ENCODE measurements around the gene HNRNPDL. TPM values are rescaled to one million over a fixed set of nuclear protein-coding genes. Genes with fewer than 3 reads are reported as not detected.

The HNRNPDL gene
- 221 to 333 TPM (median 277 TPM) in 5 replicates for total RNA-seq (2022; extraction: Qiagen RNA extraction; ENCODE audit: low read depth)

DNA sequence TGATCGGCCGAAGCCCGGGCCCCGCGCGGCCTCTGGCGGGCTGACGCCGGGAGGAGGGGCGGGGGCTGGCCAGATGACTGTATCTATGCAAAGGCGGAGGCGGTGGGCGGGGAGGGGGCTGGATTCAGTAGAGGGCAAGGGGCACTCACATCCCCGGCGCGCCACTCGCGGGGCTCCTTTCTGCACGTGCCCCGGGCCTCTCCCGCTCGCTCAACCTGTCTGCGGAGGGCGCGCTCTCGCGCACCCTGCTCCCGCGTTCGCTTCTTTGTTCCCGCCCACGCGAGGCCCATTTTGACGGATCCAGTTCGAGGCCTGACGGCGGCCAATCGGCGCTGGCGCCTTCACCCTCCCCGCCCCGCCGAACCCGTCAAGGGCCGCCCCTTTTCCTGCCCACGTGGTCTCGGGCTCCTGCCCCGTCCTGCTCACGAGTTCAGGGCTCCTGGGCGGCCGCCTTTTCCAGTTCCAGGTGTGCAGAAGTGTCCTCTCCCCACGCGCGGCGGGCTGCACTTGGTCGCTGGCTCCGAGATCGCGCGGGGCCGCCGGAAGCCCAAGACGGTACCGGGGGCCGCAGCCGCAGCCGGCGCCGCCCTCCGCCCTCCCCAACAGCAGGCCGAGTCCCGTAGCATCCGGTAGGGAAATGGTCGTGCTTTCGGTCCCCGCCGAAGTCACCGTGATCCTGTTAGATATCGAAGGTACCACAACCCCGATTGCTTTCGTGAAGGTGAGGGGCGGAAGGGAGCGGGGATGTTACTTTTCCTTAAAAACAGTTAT lies at the start of gene HNRNPDL, which contains the start of gene ENOPH1:
HNRNPDL (minus strand) TSS at position 270 of the 771 bp plus-strand sequence. CDS start 772 bp downstream, outside the sequence.
ENOPH1 (plus strand) TSS at position 398 of the 771 bp plus-strand sequence; CDS start at position 638, 240 bp downstream.

DNA sequence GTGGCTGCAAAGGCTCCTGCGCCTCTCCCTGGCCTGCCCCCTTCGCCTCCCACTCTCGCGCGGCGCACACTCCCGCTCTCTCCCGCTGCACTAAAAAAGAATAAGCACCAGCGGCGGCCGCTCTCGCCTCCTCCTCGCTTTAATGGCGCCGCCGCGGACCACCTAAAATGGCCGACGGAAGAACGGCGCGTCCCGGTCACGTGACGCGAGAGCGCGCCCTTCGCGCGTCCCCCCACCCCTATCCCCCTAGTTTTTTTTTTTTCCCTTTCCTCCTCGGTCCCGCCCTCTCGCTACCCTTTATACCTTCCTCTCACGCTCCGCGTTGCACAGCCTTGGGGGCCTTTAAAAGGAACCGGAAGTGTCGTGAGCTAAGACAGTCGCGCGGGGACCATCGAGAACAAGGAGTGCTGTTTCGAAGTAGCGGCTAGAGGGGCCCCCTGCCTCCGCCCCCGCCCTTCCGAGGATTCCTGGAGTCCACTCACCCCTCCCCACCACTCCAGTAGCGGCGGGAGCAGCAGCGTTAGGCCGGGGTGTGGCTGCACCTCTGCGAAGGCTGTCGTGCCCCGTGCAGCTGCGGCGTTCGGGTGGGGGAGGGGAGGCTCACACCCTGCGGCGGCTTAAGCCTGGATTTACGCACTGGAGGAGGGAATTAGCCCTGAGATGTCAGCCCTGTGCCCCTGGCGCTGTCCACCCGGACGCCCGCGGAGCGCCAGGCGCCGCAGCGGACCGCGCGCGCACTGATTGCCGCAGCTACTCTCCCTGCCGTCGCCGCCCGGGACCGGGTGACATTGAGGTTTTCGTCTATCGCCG lies 56.2 kb downstream of the HNRNPDL start, which contains the start of gene HNRNPD:
HNRNPD (minus strand) TSS at position 176 of the 810 bp plus-strand sequence. CDS start 313 bp downstream, outside the sequence.

Other genes with a start within 250 kb of the HNRNPDL start
- gene HNRNPD, start 56.5 kb downstream of the HNRNPDL start, total RNA-seq (2022; extraction: Qiagen RNA extraction; ENCODE audit: low read depth), result 227 to 296 TPM (median 232 TPM) in 5 replicates
- gene ENOPH1, start 128 bp upstream of the HNRNPDL start, total RNA-seq (2022; extraction: Qiagen RNA extraction; ENCODE audit: low read depth), result 27.6 to 32.7 TPM (median 31.1 TPM) in 5 replicates
- gene TMEM150C, start 131.5 kb upstream of the HNRNPDL start, total RNA-seq (2022; extraction: Qiagen RNA extraction; ENCODE audit: low read depth), result 0.87 to 1.3 TPM (median 1.2 TPM) in 5 replicates